ENCODE results near the gene SMIM8.

Gene SMIM8

DNA sequence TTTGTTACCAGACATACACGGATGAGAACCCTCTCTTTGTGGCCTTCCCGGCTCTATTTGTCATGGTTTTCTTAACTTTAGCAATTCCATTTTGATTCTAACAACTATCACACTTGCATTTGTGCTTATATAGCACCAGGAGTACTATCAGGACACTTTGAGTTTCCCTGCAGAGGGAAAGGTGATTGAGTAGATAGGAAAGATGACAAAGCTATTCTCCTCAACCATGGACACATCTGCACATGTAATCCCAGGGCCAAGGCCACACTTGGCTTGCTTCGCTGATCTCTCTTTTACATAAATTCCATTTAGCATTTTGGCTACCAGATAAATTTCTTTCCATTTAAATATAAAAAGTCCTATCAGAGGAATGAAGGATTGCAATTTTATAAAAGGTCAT, 62.1 kb downstream of the SMIM8 start:
- H3K4me3 ChIP-seq (IDR thresholded peaks at IDR 0.05; ENCODE audit: insufficient read depth, low read depth, low read length), result no peak overlapping the region
- no peaks in the 10 kb centered on the region for H3K4me1 ChIP-seq (ENCODE audit: low read depth, poor library complexity, severe bottlenecking)
- TF ChIP-seq, protein P1, sequence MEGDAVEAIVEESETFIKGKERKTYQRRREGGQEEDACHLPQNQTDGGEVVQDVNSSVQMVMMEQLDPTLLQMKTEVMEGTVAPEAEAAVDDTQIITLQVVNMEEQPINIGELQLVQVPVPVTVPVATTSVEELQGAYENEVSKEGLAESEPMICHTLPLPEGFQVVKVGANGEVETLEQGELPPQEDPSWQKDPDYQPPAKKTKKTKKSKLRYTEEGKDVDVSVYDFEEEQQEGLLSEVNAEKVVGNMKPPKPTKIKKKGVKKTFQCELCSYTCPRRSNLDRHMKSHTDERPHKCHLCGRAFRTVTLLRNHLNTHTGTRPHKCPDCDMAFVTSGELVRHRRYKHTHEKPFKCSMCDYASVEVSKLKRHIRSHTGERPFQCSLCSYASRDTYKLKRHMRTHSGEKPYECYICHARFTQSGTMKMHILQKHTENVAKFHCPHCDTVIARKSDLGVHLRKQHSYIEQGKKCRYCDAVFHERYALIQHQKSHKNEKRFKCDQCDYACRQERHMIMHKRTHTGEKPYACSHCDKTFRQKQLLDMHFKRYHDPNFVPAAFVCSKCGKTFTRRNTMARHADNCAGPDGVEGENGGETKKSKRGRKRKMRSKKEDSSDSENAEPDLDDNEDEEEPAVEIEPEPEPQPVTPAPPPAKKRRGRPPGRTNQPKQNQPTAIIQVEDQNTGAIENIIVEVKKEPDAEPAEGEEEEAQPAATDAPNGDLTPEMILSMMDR (conservative IDR thresholded peaks at IDR 0.05; ENCODE audit: low read depth, low read length), result no peak
- no peak overlapping the region for H2AFZ ChIP-seq (ENCODE audit: low read depth)
- no peaks in the 10 kb centered on the region for H3K27me3 ChIP-seq (ENCODE audit: insufficient read depth, low read depth)
- H3K9ac ChIP-seq, result no peak overlapping the region
- H3K27ac ChIP-seq, result no peak overlapping the region
- H3K4me2 ChIP-seq, result no peak overlapping the region
- H3K36me3 ChIP-seq (ENCODE audit: insufficient read depth), result no peaks in the 10 kb centered on the region
- no peaks in the 10 kb centered on the region for H3K79me2 ChIP-seq (ENCODE audit: insufficient read depth, low read depth)
- H4K20me1 ChIP-seq (ENCODE audit: insufficient read depth), result no peaks in the 10 kb centered on the region

DNA sequence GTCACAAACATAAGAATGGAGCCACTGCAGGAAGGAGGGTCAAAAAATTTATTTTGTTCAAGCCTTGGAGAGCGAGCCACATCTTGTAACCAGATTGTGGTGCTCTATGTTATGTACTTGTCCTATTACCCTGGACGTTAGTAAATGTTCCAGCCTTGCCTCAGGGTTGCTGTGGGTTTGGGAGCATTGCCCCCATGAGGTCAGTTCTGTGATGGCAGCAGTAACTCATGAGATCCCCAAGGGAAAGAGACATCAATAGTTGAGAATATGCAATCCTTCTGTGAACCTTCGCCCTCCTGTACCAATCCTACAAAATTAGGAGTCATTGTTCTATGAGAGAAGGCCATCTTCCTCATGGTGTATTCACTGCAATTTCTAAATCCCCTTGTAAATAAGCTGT, 68.9 kb downstream of the SMIM8 start:
- Histone ChIP-seq H3K27ac (no peak overlapping the region), H4K20me1 (ENCODE audit: insufficient read depth) (no peaks in the 10 kb centered on the region), H3K4me1 (ENCODE audit: low read depth, poor library complexity, severe bottlenecking) (no peaks in the 10 kb centered on the region), H3K9ac (no peak overlapping the region), H3K4me2 (no peak overlapping the region), H2AFZ (ENCODE audit: low read depth) (no peak overlapping the region), H3K36me3 (ENCODE audit: insufficient read depth) (no peaks in the 10 kb centered on the region), H3K4me3 (IDR thresholded peaks at IDR 0.05; ENCODE audit: insufficient read depth, low read depth, low read length) (no peak overlapping the region), H3K79me2 (ENCODE audit: insufficient read depth, low read depth) (no peaks in the 10 kb centered on the region), H3K27me3 (ENCODE audit: insufficient read depth, low read depth) (no peaks in the 10 kb centered on the region)
- TF ChIP-seq, protein P1 (conservative IDR thresholded peaks at IDR 0.05; ENCODE audit: low read depth, low read length), result peak; percentile 57

All from KMS-11 (cell line).